Stimulated activated naive CD8-positive, alpha-beta T cell treated with anti-CD3 and anti-CD28 coated beads, Interleukin-15, Interleukin-2, amounts not matched to agents 100 ng/mL and 50 ng/mL, for 24 hours (primary cell): Measurements from ENCODE around the gene ADAMTS19.

Experiments
- H3K27ac Mint-ChIP-seq: one replicate; pipeline ENCODE4 v1.8.0; 2021; ENCODE audit warnings: mild to moderate bottlenecking, mixed read lengths
- H3K27me3 Mint-ChIP-seq: one replicate; pipeline ENCODE4 v1.8.0; 2021; ENCODE audit warnings: mixed read lengths
- H3K36me3 Mint-ChIP-seq: one replicate; pipeline ENCODE4 v1.8.0; 2021; ENCODE audit warnings: low read depth, mixed read lengths
- H3K4me1 Mint-ChIP-seq: one replicate; pipeline ENCODE4 v1.8.0; 2021; ENCODE audit warnings: low read depth, mixed read lengths
- H3K4me3 Mint-ChIP-seq: one replicate; pipeline ENCODE4 v1.8.0; 2021; ENCODE audit warnings: mild to moderate bottlenecking, mixed read lengths
- H3K9me3 Mint-ChIP-seq: one replicate; pipeline ENCODE4 v1.8.0; 2021; ENCODE audit warnings: mixed read lengths

The ADAMTS19 gene

GRCh38 chr5:129656952-129657351, 196.9 kb downstream of the ADAMTS19 start:
- H3K27ac Mint-ChIP-seq, result no peak overlapping the region
- no peaks in the 10 kb centered on the region for H3K36me3 Mint-ChIP-seq
- no peaks in the 10 kb centered on the region for H3K4me1 Mint-ChIP-seq
- no peak overlapping the region for H3K4me3 Mint-ChIP-seq
- H3K9me3 Mint-ChIP-seq, result no peaks in the 10 kb centered on the region
- H3K27me3 Mint-ChIP-seq, result no peaks in the 10 kb centered on the region

GRCh38 chr5:129658801-129659200, 198.7 kb downstream of the ADAMTS19 start:
- H3K27ac Mint-ChIP-seq, result no peak overlapping the region
- no peaks in the 10 kb centered on the region for H3K36me3 Mint-ChIP-seq
- H3K9me3 Mint-ChIP-seq, result no peaks in the 10 kb centered on the region
- no peak overlapping the region for H3K4me3 Mint-ChIP-seq
- H3K27me3 Mint-ChIP-seq, result no peaks in the 10 kb centered on the region
- H3K4me1 Mint-ChIP-seq, result no peaks in the 10 kb centered on the region

- no peaks in the 10 kb centered on the region for H3K9me3 Mint-ChIP-seq
- no peaks in the 10 kb centered on the region for H3K36me3 Mint-ChIP-seq
- no peak overlapping the region for H3K4me3 Mint-ChIP-seq
- H3K4me1 Mint-ChIP-seq, result no peaks in the 10 kb centered on the region
- no peaks in the 10 kb centered on the region for H3K27me3 Mint-ChIP-seq
- H3K27ac Mint-ChIP-seq, result no peak overlapping the region
Observed at GRCh38 chr5:129661366-129662035, 201.4 kb downstream of the ADAMTS19 start.

- no peak overlapping the region for H3K4me3 Mint-ChIP-seq
- no peak overlapping the region for H3K27ac Mint-ChIP-seq
- no peaks in the 10 kb centered on the region for H3K36me3 Mint-ChIP-seq
- H3K27me3 Mint-ChIP-seq, result no peaks in the 10 kb centered on the region
- H3K9me3 Mint-ChIP-seq, result peaks cover 5% of the 10 kb centered on the region
- H3K4me1 Mint-ChIP-seq, result no peaks in the 10 kb centered on the region
Observed at GRCh38 chr5:129664336-129664937, 204.3 kb downstream of the ADAMTS19 start.

- no peak overlapping the region for H3K27ac Mint-ChIP-seq
- no peaks in the 10 kb centered on the region for H3K4me1 Mint-ChIP-seq
- no peak overlapping the region for H3K4me3 Mint-ChIP-seq
- H3K9me3 Mint-ChIP-seq, result peaks cover 5% of the 10 kb centered on the region
- no peaks in the 10 kb centered on the region for H3K27me3 Mint-ChIP-seq
- no peaks in the 10 kb centered on the region for H3K36me3 Mint-ChIP-seq
Observed at GRCh38 chr5:129670957-129671500, 210.9 kb downstream of the ADAMTS19 start.

DNA sequence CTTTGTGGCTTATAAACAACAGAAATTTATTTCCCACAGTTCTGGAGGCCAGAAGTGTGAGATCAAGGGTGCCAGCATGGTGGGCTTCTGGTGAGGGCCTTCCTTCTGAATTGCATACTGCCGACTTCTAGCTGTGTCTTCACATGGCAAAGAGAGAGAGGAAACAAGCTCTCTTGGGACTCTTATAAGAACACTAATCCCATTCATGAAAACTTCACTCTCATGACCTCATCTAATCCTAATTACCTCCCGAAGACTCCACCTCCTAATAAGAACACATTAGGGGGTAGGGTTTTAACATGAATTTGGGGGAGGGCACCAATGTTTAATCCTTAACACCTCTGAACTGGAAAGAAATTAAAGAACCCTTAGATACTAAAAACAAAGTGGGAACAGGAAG, 211.9 kb downstream of the ADAMTS19 start:
- Mint-ChIP-seq H3K27ac (no peak overlapping the region), H3K27me3 (no peaks in the 10 kb centered on the region), H3K4me3 (no peak overlapping the region), H3K9me3 (peaks cover 5% of the 10 kb centered on the region), H3K4me1 (no peaks in the 10 kb centered on the region), H3K36me3 (no peaks in the 10 kb centered on the region)

- H3K9me3 Mint-ChIP-seq, result no peaks in the 10 kb centered on the region
- H3K27me3 Mint-ChIP-seq, result peaks cover 3% of the 10 kb centered on the region
- H3K4me1 Mint-ChIP-seq, result no peaks in the 10 kb centered on the region
- no peaks in the 10 kb centered on the region for H3K36me3 Mint-ChIP-seq
- no peak overlapping the region for H3K4me3 Mint-ChIP-seq
- no peak overlapping the region for H3K27ac Mint-ChIP-seq
Observed at GRCh38 chr5:129679671-129680070, 219.6 kb downstream of the ADAMTS19 start.

DNA sequence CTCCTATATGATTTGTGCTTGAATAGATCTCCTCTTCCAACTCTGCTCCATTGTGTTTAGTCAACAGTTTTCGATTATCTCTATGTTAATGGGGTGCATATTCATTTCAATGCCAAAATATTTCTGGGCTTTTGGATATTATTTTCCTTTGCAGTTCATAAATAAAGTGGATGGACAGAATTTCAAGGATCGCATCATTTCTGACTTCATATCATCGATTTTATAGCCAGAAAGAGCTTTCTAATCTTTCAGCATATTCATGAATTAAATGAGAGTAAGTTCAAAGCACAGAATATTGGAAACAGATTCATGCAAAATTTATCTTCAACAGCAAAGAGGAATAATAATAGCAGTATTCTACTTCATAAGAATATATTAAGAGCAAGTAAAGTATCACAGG, 227.8 kb downstream of the ADAMTS19 start:
- Mint-ChIP-seq H3K4me1 (no peaks in the 10 kb centered on the region), H3K27ac (no peak overlapping the region), H3K9me3 (no peaks in the 10 kb centered on the region), H3K36me3 (no peaks in the 10 kb centered on the region), H3K4me3 (no peak overlapping the region), H3K27me3 (no peaks in the 10 kb centered on the region)

DNA sequence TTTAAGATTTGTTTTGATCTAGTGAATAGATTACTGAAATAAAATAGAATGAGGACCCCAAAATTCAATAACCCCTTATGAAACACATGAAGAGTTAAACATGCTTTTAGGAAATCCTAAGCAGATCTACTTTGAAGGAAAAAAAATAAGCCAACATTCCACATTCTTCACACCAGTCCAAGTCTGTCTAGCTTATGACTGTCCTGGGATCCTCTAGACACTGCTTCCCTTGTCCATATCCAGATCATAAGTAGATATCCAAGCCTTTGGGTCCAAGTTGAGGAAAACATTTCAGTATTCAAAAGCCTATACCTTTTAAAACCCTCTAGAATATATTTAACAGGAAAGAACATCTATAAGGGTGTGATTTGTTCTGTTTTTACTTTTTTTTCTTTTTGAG, 228.9 kb downstream of the ADAMTS19 start:
- H3K4me1 Mint-ChIP-seq, result no peaks in the 10 kb centered on the region
- no peaks in the 10 kb centered on the region for H3K27me3 Mint-ChIP-seq
- no peak overlapping the region for H3K4me3 Mint-ChIP-seq
- no peak overlapping the region for H3K27ac Mint-ChIP-seq
- no peaks in the 10 kb centered on the region for H3K9me3 Mint-ChIP-seq
- H3K36me3 Mint-ChIP-seq, result no peaks in the 10 kb centered on the region

DNA sequence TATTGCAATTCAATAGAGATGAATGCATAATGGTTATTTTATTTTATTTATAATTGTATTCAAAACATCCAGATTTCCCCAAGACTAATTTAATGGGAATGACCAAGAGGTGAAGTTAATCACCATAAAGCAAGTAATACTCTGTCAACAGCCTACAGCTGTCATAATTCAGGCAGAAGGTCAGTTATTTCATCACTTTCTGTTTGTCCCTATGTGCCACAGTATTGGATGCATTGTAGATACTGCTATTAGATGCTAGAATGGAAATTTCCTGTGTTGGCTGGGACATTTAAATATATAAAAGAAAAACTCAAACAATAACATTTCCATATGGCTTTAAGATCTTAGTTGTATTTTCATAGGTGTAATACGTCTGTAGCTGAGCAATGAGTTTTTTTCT, 231.1 kb downstream of the ADAMTS19 start:
- H3K4me1 Mint-ChIP-seq, result no peaks in the 10 kb centered on the region
- no peaks in the 10 kb centered on the region for H3K27me3 Mint-ChIP-seq
- no peak overlapping the region for H3K4me3 Mint-ChIP-seq
- no peaks in the 10 kb centered on the region for H3K9me3 Mint-ChIP-seq
- H3K36me3 Mint-ChIP-seq, result no peaks in the 10 kb centered on the region
- H3K27ac Mint-ChIP-seq, result no peak overlapping the region

- Mint-ChIP-seq H3K4me3 (no peak overlapping the region), H3K36me3 (no peaks in the 10 kb centered on the region), H3K4me1 (no peaks in the 10 kb centered on the region), H3K9me3 (no peaks in the 10 kb centered on the region), H3K27ac (no peak overlapping the region), H3K27me3 (no peaks in the 10 kb centered on the region)
Observed at GRCh38 chr5:129696636-129697035, 236.5 kb downstream of the ADAMTS19 start.

GRCh38 chr5:129698661-129699060, 238.6 kb downstream of the ADAMTS19 start:
- Mint-ChIP-seq H3K27me3 (no peaks in the 10 kb centered on the region), H3K9me3 (no peaks in the 10 kb centered on the region), H3K4me3 (no peak overlapping the region), H3K4me1 (no peaks in the 10 kb centered on the region), H3K36me3 (no peaks in the 10 kb centered on the region), H3K27ac (no peak overlapping the region)

DNA sequence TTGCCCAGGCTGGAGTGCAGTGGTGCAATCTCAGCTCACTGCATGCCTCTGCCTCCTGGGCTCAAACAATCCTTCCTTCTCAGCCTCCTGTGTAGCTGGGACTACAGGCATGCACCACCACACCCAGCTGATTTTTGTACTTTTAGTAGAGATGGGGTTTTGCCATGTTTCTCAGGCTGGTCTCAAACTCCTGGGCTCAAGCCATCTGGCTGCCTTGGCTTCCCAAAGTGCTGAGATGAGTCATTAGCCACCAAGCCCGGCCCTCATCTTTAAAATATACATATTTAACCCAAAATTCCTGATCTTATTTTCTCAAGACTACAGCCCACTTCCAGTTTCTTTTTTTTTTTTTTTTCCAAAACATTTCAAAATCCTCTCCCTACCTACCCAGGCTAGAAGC, 256.1 kb downstream of the ADAMTS19 start:
- Mint-ChIP-seq H3K27ac (no peak overlapping the region), H3K27me3 (no peaks in the 10 kb centered on the region), H3K4me1 (no peaks in the 10 kb centered on the region), H3K9me3 (no peaks in the 10 kb centered on the region), H3K4me3 (no peak overlapping the region), H3K36me3 (no peaks in the 10 kb centered on the region)

GRCh38 chr5:129716651-129717050, 256.6 kb downstream of the ADAMTS19 start:
- H3K36me3 Mint-ChIP-seq, result no peaks in the 10 kb centered on the region
- H3K9me3 Mint-ChIP-seq, result no peaks in the 10 kb centered on the region
- H3K4me3 Mint-ChIP-seq, result no peak overlapping the region
- no peaks in the 10 kb centered on the region for H3K27me3 Mint-ChIP-seq
- no peaks in the 10 kb centered on the region for H3K4me1 Mint-ChIP-seq
- no peak overlapping the region for H3K27ac Mint-ChIP-seq

GRCh38 chr5:129717751-129718310, 257.7 kb downstream of the ADAMTS19 start:
- H3K27ac Mint-ChIP-seq, result no peak overlapping the region
- no peaks in the 10 kb centered on the region for H3K4me1 Mint-ChIP-seq
- no peaks in the 10 kb centered on the region for H3K36me3 Mint-ChIP-seq
- no peak overlapping the region for H3K4me3 Mint-ChIP-seq
- no peaks in the 10 kb centered on the region for H3K27me3 Mint-ChIP-seq
- no peaks in the 10 kb centered on the region for H3K9me3 Mint-ChIP-seq
